Measurements from ENCODE around the gene FOXF1. TPM values are rescaled to one million over a fixed set of nuclear protein-coding genes. Genes with fewer than 3 reads are reported as not detected.

Gene FOXF1
- total RNA-seq (2014; rRNA removed; shearing (Covaris generic)) (1.5 and 4.0 TPM in 2 replicates), polyA plus RNA-seq (2016; fragmentation: Nextera tagmentation; extraction: Ambion mirVana) (4.2 and 4.6 TPM in 2 replicates)

- Histone ChIP-seq H3K79me2 (ENCODE audit: insufficient read depth) (peaks cover 32% of the 10 kb centered on the region), H3F3A (ENCODE audit: insufficient read depth) (no peaks in the 10 kb centered on the region), H3K36me3 (ENCODE audit: low read depth) (no peaks in the 10 kb centered on the region), H3K4me3 (peak within 1 kb of the TSS; percentile 75), H3K9me2 (ENCODE audit: insufficient read depth) (no peaks in the 10 kb centered on the region), H3K4me2 (ENCODE audit: unreplicated experiment) (peak within 1 kb of the TSS; percentile 69), H2AFZ (peak within 1 kb of the TSS; percentile 70), H3K4me1 (ENCODE audit: insufficient read depth) (peaks cover 3% of the 10 kb centered on the region; the same call in 1 of the 2 replicates), H3K27ac (peak within 1 kb of the TSS; percentile 38), H3K27me3 (replicated peaks; ENCODE audit: insufficient read depth) (peaks cover 36% of the 10 kb centered on the region), H4K20me1 (ENCODE audit: insufficient read depth) (no peaks in the 10 kb centered on the region), H3K9ac (peak within 1 kb of the TSS; percentile 66), H3K9me3 (ENCODE audit: low read depth) (no peaks in the 10 kb centered on the region)
- 4% methylated on average over 49 to 62 of the region's 89 CpGs for WGBS, 2 experiments (ENCODE audit: low coverage in 1 of 2, low lambda C conversion rate in 2 of 2, missing lambda C conversion rate in 2 of 2)
- in situ Hi-C loops (cut with MboI): loop anchor here (25.0 kb wide), 1 partner anchor 673 kb away; no protein-coding TSS in a partner anchor
- peak; percentile 70 for DNase-seq
- TF ChIP-seq EZH2phosphoT487 (IDR thresholded peaks at IDR 0.05; ENCODE audit: insufficient read depth, low read depth) (no peak), EZH2 (IDR thresholded peaks at IDR 0.05; ENCODE audit: insufficient read depth, poor library complexity, severe bottlenecking) (no peak)
Measured at GRCh38 chr16:86510465-86511261, at the start of gene FOXF1. TSS of gene FOXF1 (plus strand) at chr16:86510527. CDS start at chr16:86510570, 43 bp downstream.

GRCh38 chr16:86461037-86461436, 49.3 kb upstream of the FOXF1 start:
- in situ Hi-C loops (cut with MboI): no loop called here
- H4K20me1 ChIP-seq (ENCODE audit: insufficient read depth): no peaks in the 10 kb centered on the region
- TF ChIP-seq EZH2 (IDR thresholded peaks at IDR 0.05; ENCODE audit: insufficient read depth, poor library complexity, severe bottlenecking) (no peak), EZH2phosphoT487 (IDR thresholded peaks at IDR 0.05; ENCODE audit: insufficient read depth, low read depth) (no peak)
- no peaks in the 10 kb centered on the region for H3K79me2 ChIP-seq (ENCODE audit: insufficient read depth)
- no peaks in the 10 kb centered on the region for H3K9me2 ChIP-seq (ENCODE audit: insufficient read depth)
- no peak for DNase-seq
- no peak overlapping the region for H3K9ac ChIP-seq
- peaks cover 21% of the 10 kb centered on the region for H3F3A ChIP-seq (ENCODE audit: insufficient read depth)
- no peak overlapping the region for H2AFZ ChIP-seq
- H3K9me3 ChIP-seq (ENCODE audit: low read depth): no peaks in the 10 kb centered on the region
- no peak overlapping the region for H3K27ac ChIP-seq
- no peaks in the 10 kb centered on the region for H3K36me3 ChIP-seq (ENCODE audit: low read depth)
- H3K4me2 ChIP-seq (ENCODE audit: unreplicated experiment): no peak overlapping the region
- peaks cover 15% of the 10 kb centered on the region for H3K4me1 ChIP-seq (ENCODE audit: insufficient read depth)
- H3K27me3 ChIP-seq (replicated peaks; ENCODE audit: insufficient read depth): peaks cover 2% of the 10 kb centered on the region; the same call in 1 of the 2 replicates
- H3K4me3 ChIP-seq: no peak overlapping the region

- in situ Hi-C loops (cut with MboI): no loop called here
- H2AFZ ChIP-seq: no peak overlapping the region
- no peaks in the 10 kb centered on the region for H3K9me2 ChIP-seq (ENCODE audit: insufficient read depth)
- no peak overlapping the region for H3K4me2 ChIP-seq (ENCODE audit: unreplicated experiment)
- peaks cover 17% of the 10 kb centered on the region for H3F3A ChIP-seq (ENCODE audit: insufficient read depth)
- H3K36me3 ChIP-seq (ENCODE audit: low read depth): no peaks in the 10 kb centered on the region
- peaks cover 10% of the 10 kb centered on the region for H3K4me1 ChIP-seq (ENCODE audit: insufficient read depth)
- no peak overlapping the region for H3K9ac ChIP-seq
- 0 out of 2 replicates have a peak, but pooled peaks cover 6% of the 10 kb centered on the region for H3K27me3 ChIP-seq (replicated peaks; ENCODE audit: insufficient read depth)
- TF ChIP-seq EZH2phosphoT487 (IDR thresholded peaks at IDR 0.05; ENCODE audit: insufficient read depth, low read depth): no peak
- no peak for TF ChIP-seq EZH2 (IDR thresholded peaks at IDR 0.05; ENCODE audit: insufficient read depth, poor library complexity, severe bottlenecking)
- H3K79me2 ChIP-seq (ENCODE audit: insufficient read depth): no peaks in the 10 kb centered on the region
- no peak overlapping the region for H3K4me3 ChIP-seq
- H3K27ac ChIP-seq: no peak overlapping the region
- H4K20me1 ChIP-seq (ENCODE audit: insufficient read depth): no peaks in the 10 kb centered on the region
- WGBS, 2 experiments (ENCODE audit: low coverage in 1 of 2, low lambda C conversion rate in 2 of 2, missing lambda C conversion rate in 2 of 2): 51 to 54% methylated on average over 17 of the region's 17 CpGs
- no peaks in the 10 kb centered on the region for H3K9me3 ChIP-seq (ENCODE audit: low read depth)
- no peak for DNase-seq
Measured at GRCh38 chr16:86462334-86463084, 47.8 kb upstream of the FOXF1 start.

- in situ Hi-C loops (cut with MboI): no loop called here
- H3K9me2 ChIP-seq (ENCODE audit: insufficient read depth): no peaks in the 10 kb centered on the region
- H3K36me3 ChIP-seq (ENCODE audit: low read depth): no peaks in the 10 kb centered on the region
- no peaks in the 10 kb centered on the region for H3K79me2 ChIP-seq (ENCODE audit: insufficient read depth)
- H3K4me2 ChIP-seq (ENCODE audit: unreplicated experiment): no peak overlapping the region
- H3F3A ChIP-seq (ENCODE audit: insufficient read depth): peaks cover 3% of the 10 kb centered on the region
- H3K9ac ChIP-seq: no peak overlapping the region
- H3K27me3 ChIP-seq (replicated peaks; ENCODE audit: insufficient read depth): peaks cover 8% of the 10 kb centered on the region
- no peak overlapping the region for H2AFZ ChIP-seq
- H3K27ac ChIP-seq: no peak overlapping the region
- WGBS, 2 experiments (ENCODE audit: low coverage in 1 of 2, low lambda C conversion rate in 2 of 2, missing lambda C conversion rate in 2 of 2): 78 to 81% methylated on average over 2 of the region's 2 CpGs
- no peaks in the 10 kb centered on the region for H3K9me3 ChIP-seq (ENCODE audit: low read depth)
- no peak overlapping the region for H3K4me3 ChIP-seq
- DNase-seq: no peak
- no peaks in the 10 kb centered on the region for H3K4me1 ChIP-seq (ENCODE audit: insufficient read depth)
- H4K20me1 ChIP-seq (ENCODE audit: insufficient read depth): no peaks in the 10 kb centered on the region
- TF ChIP-seq EZH2 (IDR thresholded peaks at IDR 0.05; ENCODE audit: insufficient read depth, poor library complexity, severe bottlenecking) (no peak), EZH2phosphoT487 (IDR thresholded peaks at IDR 0.05; ENCODE audit: insufficient read depth, low read depth) (no peak)
Measured at GRCh38 chr16:86464044-86464443, 46.3 kb upstream of the FOXF1 start.
